ENCODE measurements around the gene SEMA6D.

- TF ChIP-seq CTCF (conservative IDR thresholded peaks at IDR 0.05 in 1 of 2, IDR thresholded peaks at IDR 0.05 in 1 of 2; ENCODE audit: low read depth in 1 of 2, low read length in 2 of 2): no peak
- no peak for TF ChIP-seq EZH2 (IDR thresholded peaks at IDR 0.05; ENCODE audit: low read length, missing control alignments)
These were observed 11.1 kb downstream of the SEMA6D start for GRCh38 chr15:47728426-47728825.
